ENCODE measurements around the gene SPIRE2. TPM values are rescaled to one million over a fixed set of nuclear protein-coding genes. Genes with fewer than 3 reads are reported as not detected.

The SPIRE2 gene
- total and polyA plus RNA-seq, 2 donors (not counting 1 experiment from before 2014, with no cell fraction given) = 0.98 to 2.0 TPM

GRCh38 chr16:89906140-89907025 is 78.1 kb downstream of the SPIRE2 start:
- peaks cover 0 to 5% of the 10 kb centered on the region in 2 donors for H3K4me1 ChIP-seq (ENCODE audit: control insufficient read depth in 2 of 2, insufficient read depth in 2 of 2, low read length in 2 of 2)
- no peaks in the 10 kb centered on the region for H3K79me2 ChIP-seq (ENCODE audit: control insufficient read depth, insufficient read depth, low read length)
- H3K4me3 Mint-ChIP-seq = no peak overlapping the region
- intact Hi-C loops (cut with micrococcal nuclease) = no loop called here
- H3K9me3 Mint-ChIP-seq (ENCODE audit: insufficient read depth) = no peaks in the 10 kb centered on the region
- H3K9ac ChIP-seq (ENCODE audit: low read length) = no peak overlapping the region
- H3K27ac Mint-ChIP-seq = no peak overlapping the region
- peaks cover 0 to 45% of the 10 kb centered on the region in 2 experiments for H3K36me3 ChIP-seq (replicated peaks in 1 of 2; ENCODE audit: control extremely low read depth in 1 of 2, control insufficient read depth in 1 of 2, extremely low read depth in 1 of 2, insufficient read depth in 2 of 2, low read length in 1 of 2)
- no peaks in the 10 kb centered on the region for H3K27me3 ChIP-seq (replicated peaks in 1 of 4; ENCODE audit: control extremely low read depth in 1 of 4, control insufficient read depth in 3 of 4, insufficient read depth in 4 of 4, low read length in 3 of 4)
- TF ChIP-seq EZH2 (IDR thresholded peaks at IDR 0.05; ENCODE audit: borderline replicate concordance, insufficient read depth, low read depth, low read length, poor library complexity, severe bottlenecking) (no peak), CTCF (IDR thresholded peaks at IDR 0.05) (no peak)
- no peaks in the 10 kb centered on the region for H3K27me3 Mint-ChIP-seq
- H3K9me3 ChIP-seq (ENCODE audit: control extremely low read depth in 1 of 3, control insufficient read depth in 2 of 3, insufficient read depth in 1 of 3, low read length in 2 of 3) = no peaks in the 10 kb centered on the region
- no peak overlapping the region for H2AFZ ChIP-seq (ENCODE audit: insufficient read depth, low read depth, low read length, poor library complexity, severe bottlenecking)
- no peak overlapping the region for H3K27ac ChIP-seq (ENCODE audit: low read length in 2 of 2)
- ATAC-seq (ENCODE audit: low read depth) (no peak), DNase-seq (peak; percentile 31)
- peaks cover 77% of the 10 kb centered on the region for H4K20me1 ChIP-seq (ENCODE audit: control insufficient read depth, insufficient read depth, low read length, poor library complexity, severe bottlenecking)
- POLR2A ChIA-PET = interaction anchor here (0.9 kb wide), 1 partner anchor 33 kb away, joined by 5 read pairs; the partner anchor contains the start of gene TCF25
- no peak overlapping the region for H3K4me2 ChIP-seq (replicated peaks; ENCODE audit: low read depth, low read length, poor library complexity, severe bottlenecking)
- CTCF ChIA-PET = no interaction called here
- peaks cover 12% of the 10 kb centered on the region for H3K4me1 Mint-ChIP-seq
- no peak overlapping the region for H3K4me3 ChIP-seq (ENCODE audit: control extremely low read depth in 1 of 5, extremely low read depth in 1 of 5, insufficient read depth in 1 of 5, low read depth in 2 of 5, low read length in 4 of 5)
- 97% methylated on average over 40 of the region's 40 CpGs for WGBS (ENCODE audit: insufficient coverage)
